Motor neuron (in vitro differentiated cells): ENCODE measurements around the gene FAM124A. TPM values are rescaled to one million over a fixed set of nuclear protein-coding genes. Genes with fewer than 3 reads are reported as not detected.

Experiments used
- ATAC-seq, 8 experiments: fragments of 200-7000 bp; cut with Tn5 transposase; replicated peaks in 6 of 8; 2 replicates each; pipeline ENCODE4 v1.8.0; 2021; ENCODE audit warnings: mild to moderate bottlenecking in 8 of 8, moderate library complexity in 8 of 8
- H3K27ac ChIP-seq, 2 donors: fragments of 250-450 bp; sonication (Bioruptor Pico); 2 replicates each; pipeline ENCODE4 v1.9.0; 2021; ENCODE audit warnings: antibody characterized with exemption in 2 of 2, mild to moderate bottlenecking in 2 of 2, moderate library complexity in 1 of 2
- H3K4me1 ChIP-seq, 2 donors: fragments of 250-450 bp; sonication (Bioruptor Pico); replicated peaks in 1 of 2; 2 replicates each; pipeline ENCODE4 v1.6.1; 2021; ENCODE audit warnings: antibody characterized with exemption in 2 of 2, mild to moderate bottlenecking in 2 of 2, moderate library complexity in 1 of 2
- H3K4me3 ChIP-seq, 5 donors: fragments of 250-450 bp; sonication (Bioruptor Pico); 2 replicates each; pipeline ENCODE4 v1.9.0; 2021; ENCODE audit warnings: antibody characterized with exemption in 5 of 5, mild to moderate bottlenecking in 5 of 5, moderate library complexity in 4 of 5
- WGBS, 10 experiments: fragments of 450-650 bp; shearing (Covaris generic); methylation state at CpG; one replicate each; pipeline ENCODE4 v1.0.0; 2022; 5-methylcytosine and 5-hydroxymethylcytosine counted together
- in situ Hi-C, 9 experiments: fragments of 400-800 bp; cut with MboI; loops; one replicate each; pipeline ENCODE4 v1.15.0; 2021; ENCODE audit warnings: low sequenced_read_pairs in 9 of 9, low pct_unique_long_range_greater_than_20kb in 2 of 9; ENCODE audit not compliant: unreplicated experiment in 9 of 9
- total RNA-seq, 8 experiments: library from RNA; unstranded; fragments of 300-600 nt; gene quantifications; 2 replicates each; pipeline versions ENCODE4 v1.2.3 to v1.2.4, GENCODE V29; 2022

Gene FAM124A
- total RNA-seq, 8 experiments from 2014 or later = 3.3 to 14.4 (median 4.9) TPM

DNA sequence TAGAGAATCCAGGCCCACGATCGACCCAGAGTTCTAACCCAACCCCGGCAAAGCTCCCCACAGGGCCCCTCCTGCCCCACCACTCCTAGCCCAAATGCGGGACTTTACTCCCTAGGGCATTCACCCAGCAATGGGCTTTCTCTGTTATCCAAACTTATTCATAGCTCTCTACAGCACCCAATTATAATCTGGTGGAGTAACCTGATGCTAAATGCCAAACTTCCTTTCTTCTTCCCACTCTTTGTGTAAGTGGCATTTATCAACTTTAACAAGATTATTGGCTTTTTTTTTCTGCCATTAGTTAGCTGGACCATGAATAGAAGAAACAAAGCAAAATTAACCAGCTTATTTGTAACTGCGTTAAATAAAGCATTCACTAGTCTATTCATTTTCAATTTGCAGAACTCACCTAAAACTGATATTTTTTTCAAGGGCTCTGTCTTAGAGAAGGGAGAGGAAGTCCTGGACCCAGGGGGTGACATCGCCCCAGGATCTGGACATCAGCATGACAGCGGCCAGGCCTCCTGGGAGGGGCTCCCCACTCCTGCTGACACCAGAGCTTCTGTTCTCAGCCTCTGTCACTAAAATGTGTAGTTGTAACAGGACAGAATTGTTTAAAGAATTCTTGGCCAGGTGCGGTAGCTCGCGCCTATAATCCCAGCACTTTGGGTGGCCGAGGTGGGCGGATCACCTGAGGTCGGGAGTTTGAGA is 1.5 kb downstream of the FAM124A start:
- Histone ChIP-seq H3K27ac (no peak overlapping the region), H3K4me1 (peaks cover 3 to 8% of the 10 kb centered on the region in 2 donors), H3K4me3 (peak overlapping the region; percentile 66 to 98 (median 82))
- in situ Hi-C loops = no loop called here
- no peak for ATAC-seq
- 46 to 100% (median 76%) methylated on average over 1 to 5 of the region's 13 CpGs; no CpG with 5 or more reads in 1 of the 10 experiments for WGBS, 10 experiments

DNA sequence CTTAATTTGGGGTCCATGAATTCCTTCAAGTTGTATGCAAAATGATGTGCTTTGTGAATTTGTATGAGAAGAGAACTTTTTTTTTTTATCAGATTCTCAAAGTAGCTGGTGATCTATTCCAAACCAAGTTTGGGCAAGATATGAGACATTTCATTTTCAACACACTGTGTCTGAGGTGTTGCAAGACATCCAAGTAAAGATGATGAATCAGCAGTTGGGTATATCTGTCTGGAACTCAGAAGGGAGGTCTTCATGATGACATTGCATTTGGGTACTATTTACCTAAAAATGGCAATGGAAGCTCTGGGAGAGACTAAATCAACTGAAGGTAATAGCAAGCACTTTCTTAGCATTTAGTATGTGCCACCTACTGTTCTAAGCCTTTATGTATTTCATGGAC is 2.8 kb downstream of the FAM124A start:
- Histone ChIP-seq H3K27ac (no peak overlapping the region), H3K4me3 (no peak overlapping the region), H3K4me1 (peaks cover 3 to 10% of the 10 kb centered on the region in 2 donors)
- in situ Hi-C loops = no loop called here
- ATAC-seq = no peak

DNA sequence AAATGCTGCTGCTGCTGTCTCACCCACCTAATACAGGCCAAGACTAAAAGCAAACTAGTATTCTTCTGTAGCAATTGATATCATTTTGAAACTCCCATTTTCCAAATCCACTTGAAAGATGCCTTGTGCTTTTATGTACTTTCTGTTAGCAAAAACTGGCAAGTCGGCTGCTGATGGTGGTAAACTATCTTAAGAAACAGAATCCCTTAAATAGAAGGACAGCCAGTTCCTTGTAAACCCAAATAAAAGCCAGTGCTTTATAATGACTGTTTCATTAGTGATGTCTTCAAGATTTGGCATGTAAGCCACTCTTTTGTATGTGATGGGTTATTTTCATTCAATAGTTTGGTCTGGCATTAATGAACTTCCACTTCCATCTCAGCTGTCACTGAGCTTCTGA is 5.2 kb downstream of the FAM124A start:
- no peak for ATAC-seq
- in situ Hi-C loops = no loop called here
- Histone ChIP-seq H3K27ac (no peak overlapping the region), H3K4me1 (peaks cover 8 to 10% of the 10 kb centered on the region in 2 donors), H3K4me3 (no peak overlapping the region)
- WGBS, 10 experiments = 0 to 100% (median 59%) methylated on average over 1 of the region's 1 CpG; no CpG with 5 or more reads in 4 of the 10 experiments

DNA sequence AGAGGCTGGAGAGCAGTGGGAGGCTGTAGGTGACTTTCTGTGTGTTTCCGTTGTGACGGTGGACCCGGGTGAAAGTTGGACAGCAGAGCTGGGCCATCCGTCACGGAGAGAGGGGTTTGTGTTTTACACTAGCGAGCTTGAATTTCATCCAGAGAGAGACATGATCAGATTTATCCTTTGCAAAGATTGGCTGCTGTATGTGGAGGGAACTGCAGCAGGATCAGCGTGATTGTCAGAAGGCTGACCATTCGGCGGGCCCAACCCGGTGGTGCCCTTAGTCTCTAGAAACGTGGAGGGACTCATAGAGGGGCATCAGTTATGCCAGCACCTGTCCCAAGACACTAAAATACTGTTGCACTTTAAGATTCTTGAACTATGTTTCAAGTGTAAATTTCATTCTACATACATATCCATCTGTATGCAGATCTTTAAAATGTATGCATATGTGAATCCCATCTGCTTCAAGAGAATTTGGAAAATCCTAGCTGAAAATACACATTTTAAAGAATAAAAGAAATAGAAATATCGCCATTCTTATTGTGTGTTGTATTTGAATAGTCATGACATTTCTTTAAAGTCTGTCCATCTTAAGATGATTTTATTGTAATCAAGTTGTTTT is 7.0 kb downstream of the FAM124A start:
- H3K4me1 ChIP-seq = peaks cover 3 to 5% of the 10 kb centered on the region in 2 donors
- WGBS, 10 experiments = 38 to 89% (median 70%) methylated on average over 1 to 9 of the region's 12 CpGs
- no peak overlapping the region for H3K4me3 ChIP-seq
- no peak overlapping the region for H3K27ac ChIP-seq
- peak in 1 of 8 experiments; percentile 61 for ATAC-seq
- in situ Hi-C loops = no loop called here

DNA sequence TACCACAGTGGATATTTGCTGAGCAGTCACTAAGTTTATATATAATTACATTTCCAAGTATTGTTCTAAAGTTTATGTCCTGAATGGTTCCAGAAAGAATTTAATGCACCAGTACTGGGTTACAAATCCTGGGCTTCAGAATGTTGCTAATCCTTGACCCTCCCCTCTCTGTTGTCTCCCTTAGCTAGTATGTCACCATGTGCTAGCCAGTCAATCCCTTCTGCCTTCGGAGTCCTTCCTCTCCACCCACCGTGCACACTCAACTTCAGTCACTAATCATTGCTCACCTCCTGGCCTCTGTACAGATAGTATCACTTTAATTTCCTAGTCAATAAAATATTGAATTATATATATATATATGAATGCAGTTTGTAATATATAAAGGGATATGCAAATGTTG is 7.5 kb downstream of the FAM124A start:
- in situ Hi-C loops = no loop called here
- peak in 2 of 8 experiments; percentile 52 to 76 for ATAC-seq
- WGBS, 10 experiments = 8 to 60% (median 33%) methylated on average over 1 to 2 of the region's 2 CpGs; no CpG with 5 or more reads in 3 of the 10 experiments
- H3K27ac ChIP-seq = no peak overlapping the region
- H3K4me1 ChIP-seq = peaks cover 3 to 5% of the 10 kb centered on the region in 2 donors
- H3K4me3 ChIP-seq = no peak overlapping the region

DNA sequence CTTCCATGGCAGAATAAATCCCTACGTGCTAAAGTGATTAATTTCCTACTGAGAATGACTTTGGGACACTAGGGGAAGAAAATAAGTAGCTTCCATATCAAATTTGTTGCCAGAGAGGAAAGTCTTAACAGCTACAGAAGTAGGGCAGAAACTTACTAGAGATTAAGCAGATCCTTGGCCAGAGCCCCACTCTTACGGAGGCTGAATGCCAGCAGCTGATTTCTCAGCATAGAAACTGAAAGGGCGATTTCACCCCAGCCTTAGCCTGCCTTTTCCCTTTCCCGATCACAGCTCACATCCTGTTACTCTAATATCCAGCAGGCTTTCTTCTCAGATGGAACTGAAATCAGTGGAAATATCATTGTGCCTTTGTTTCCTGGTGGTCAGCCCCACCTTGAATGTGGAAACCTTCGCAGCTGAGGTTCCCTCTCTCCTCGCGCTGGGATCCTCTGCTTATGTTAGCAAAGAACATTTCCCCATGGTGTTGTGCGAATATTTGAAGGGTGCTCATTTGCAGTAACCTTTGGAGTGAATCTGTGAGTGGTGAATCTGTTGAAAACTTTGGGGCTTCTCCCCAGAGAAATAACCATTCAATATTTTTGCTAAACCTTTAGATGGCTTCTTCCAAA is 8.4 kb downstream of the FAM124A start:
- Histone ChIP-seq H3K27ac (no peak overlapping the region), H3K4me1 (peaks cover 3 to 5% of the 10 kb centered on the region in 2 donors), H3K4me3 (no peak overlapping the region)
- peak in 4 of 8 experiments; percentile 27 to 83 (median 57) for ATAC-seq
- 30 to 83% (median 49%) methylated on average over 1 to 8 of the region's 8 CpGs for WGBS, 10 experiments
- in situ Hi-C loops = no loop called here

DNA sequence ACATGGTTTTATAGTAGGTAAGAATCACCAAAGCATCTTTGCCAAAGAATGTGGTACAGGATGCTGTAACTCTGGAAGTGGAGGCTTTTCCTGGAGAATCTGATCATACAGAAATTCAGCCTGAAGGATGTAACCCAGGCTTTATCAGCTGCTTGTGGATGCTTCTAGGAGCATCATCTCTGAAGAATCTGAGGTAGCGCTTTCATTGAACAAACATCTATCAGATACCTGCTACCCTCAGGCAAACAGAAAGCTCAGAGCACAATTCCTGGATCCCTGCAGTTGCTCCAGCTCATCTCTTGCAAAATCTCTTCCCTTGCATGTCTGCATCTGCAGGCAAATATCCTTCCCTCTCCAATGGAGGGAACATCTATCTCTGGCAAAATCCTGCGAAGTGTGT is 9.3 kb downstream of the FAM124A start:
- no peak overlapping the region for H3K27ac ChIP-seq
- WGBS, 10 experiments = 83 to 100% (median 94%) methylated on average over 1 to 2 of the region's 2 CpGs; no CpG with 5 or more reads in 4 of the 10 experiments
- in situ Hi-C loops = no loop called here
- no peak overlapping the region for H3K4me3 ChIP-seq
- H3K4me1 ChIP-seq = peaks cover 3 to 5% of the 10 kb centered on the region in 2 donors
- ATAC-seq = no peak

DNA sequence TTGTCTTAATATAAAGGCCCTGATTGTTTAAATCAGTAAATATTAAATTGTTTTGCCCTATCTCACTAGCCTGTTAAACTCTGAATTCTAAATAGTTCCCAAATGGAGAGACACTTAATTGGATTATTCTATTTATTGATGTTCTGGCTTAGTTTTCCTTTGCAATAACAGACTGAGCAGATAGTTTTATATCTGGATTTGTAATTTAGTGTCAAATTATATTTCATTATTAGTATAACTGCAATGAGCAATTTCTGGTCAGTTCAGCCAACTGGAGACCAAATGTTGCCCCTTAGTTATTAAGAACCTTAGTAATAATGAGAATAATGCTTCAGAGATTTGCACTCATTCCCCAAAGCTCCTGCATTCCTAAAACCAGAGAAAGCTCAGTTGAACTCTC is 10.1 kb downstream of the FAM124A start:
- no peak for ATAC-seq
- no peak overlapping the region for H3K4me3 ChIP-seq
- peaks cover 3 to 5% of the 10 kb centered on the region in 2 donors for H3K4me1 ChIP-seq
- in situ Hi-C loops = no loop called here
- H3K27ac ChIP-seq = no peak overlapping the region

DNA sequence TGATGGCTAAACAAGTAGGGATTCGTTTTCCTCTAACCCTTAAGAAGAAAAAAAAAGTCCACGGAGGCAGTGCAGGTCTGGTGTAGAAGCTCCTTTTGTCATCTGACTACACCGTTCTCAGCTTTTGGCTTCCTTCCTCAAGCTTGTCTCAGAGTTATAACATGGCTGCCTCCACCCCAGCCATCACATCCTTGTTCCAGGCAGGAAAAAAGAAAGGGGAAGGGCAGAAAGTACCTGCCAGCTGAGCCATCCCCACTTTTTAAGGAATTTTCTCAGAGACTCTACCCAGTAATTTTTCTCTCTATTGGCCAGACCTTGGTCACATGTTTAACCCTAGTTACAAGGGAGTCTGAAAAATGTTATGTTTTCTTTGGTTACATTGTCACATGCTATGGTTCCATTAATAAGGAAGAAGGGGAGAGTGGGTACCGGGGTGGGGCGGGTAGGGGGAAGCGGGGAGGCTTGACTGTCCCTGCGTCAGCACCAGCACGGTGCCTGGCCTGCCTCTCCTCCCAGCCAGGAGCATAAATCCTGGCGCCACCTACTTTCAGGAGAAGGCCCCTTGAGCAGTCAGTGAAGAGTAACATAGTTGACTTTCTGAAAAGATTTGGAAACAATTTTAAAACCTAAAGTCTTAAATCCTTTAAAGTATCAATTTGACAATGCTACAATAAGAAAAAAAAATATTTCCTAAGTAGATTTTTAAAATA is 11.1 kb downstream of the FAM124A start:
- WGBS, 10 experiments = 68 to 100% (median 100%) methylated on average over 1 to 3 of the region's 9 CpGs; no CpG with 5 or more reads in 1 of the 10 experiments
- in situ Hi-C loops = no loop called here
- ATAC-seq = no peak
- Histone ChIP-seq H3K27ac (no peak overlapping the region), H3K4me1 (peaks cover 3 to 5% of the 10 kb centered on the region in 2 donors), H3K4me3 (no peak overlapping the region)

DNA sequence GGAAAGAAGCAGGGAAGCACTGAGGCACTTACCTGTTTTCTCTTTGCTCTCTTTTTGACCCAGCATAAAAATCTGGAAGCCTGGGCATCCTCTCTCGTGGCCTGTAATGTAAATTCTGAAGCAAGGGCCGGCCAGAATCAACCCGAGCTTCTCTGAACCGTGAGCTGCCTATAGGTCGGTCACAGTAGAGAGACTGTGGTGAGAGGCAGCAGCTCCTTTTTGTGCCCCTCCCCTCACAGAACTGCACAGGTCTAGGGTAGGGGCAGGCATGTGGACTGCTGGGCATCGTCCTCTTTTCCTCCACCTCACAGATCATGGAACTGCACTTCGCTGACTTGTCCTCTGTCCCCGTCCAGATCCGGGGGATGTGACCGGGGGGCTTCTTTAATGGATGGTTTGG is 12.5 kb downstream of the FAM124A start:
- peaks cover 0 to 5% of the 10 kb centered on the region in 2 donors for H3K4me1 ChIP-seq
- no peak overlapping the region for H3K4me3 ChIP-seq
- in situ Hi-C loops = no loop called here
- 79 to 84% (median 81%) methylated on average over 4 to 8 of the region's 10 CpGs; no CpG with 5 or more reads in 6 of the 10 experiments for WGBS, 10 experiments
- H3K27ac ChIP-seq = no peak overlapping the region
- no peak for ATAC-seq

DNA sequence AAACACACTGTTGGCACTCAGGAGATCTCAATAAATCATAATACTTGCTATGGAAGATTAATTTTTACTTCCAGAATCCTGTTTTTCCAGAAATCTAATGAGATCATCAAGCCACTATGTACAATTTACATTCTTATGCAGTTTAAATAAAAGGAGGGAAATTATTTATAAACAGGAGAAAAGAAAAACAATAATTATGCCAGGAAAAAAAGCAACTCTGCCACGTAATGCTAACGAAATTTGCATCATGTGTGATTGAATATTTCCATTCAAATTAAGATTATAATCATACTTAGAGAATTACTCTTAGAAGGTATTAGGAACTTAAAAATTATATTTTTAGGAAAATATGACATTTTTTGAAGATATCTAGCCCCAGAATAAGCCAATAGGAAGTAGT is 13.0 kb downstream of the FAM124A start:
- H3K4me1 ChIP-seq = peaks cover 0 to 5% of the 10 kb centered on the region in 2 donors
- WGBS, 10 experiments = 7 to 100% (median 86%) methylated on average over 2 of the region's 2 CpGs
- in situ Hi-C loops = no loop called here
- no peak overlapping the region for H3K4me3 ChIP-seq
- no peak overlapping the region for H3K27ac ChIP-seq
- ATAC-seq = no peak

DNA sequence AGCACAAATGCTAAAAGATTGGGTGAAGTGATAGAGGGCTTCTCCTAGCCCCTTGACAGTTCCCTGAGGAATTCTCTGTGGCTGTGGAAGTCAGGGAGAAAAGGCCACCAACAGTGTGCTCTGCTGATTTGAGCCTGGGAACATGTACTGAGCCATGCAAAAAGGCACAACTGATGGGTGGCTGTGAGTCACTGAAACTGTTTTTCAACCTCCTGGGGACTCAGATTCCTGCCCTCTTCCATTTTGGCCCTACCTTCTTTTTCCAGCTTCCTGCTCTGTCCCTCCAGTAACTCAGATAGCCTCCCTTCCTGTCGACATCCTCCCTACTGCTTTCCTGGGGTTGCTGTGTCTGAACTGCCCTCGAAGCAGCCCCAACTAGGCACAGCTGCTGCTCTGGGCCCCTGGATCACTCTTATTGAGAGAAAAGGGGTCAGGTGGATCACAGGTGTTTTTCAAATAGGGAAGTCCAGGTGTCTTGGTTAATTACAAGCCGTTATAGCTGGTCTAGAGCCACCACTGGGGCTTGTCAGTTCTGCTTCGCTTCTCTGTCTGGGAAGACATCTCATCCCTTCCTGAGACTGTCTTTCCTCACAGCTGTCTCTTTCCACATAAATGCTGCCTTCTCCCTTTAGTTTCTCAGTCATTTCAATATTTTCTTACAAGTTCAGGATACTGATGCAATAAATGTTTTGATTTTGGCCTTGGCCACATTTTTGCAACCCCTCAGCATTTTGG is 13.7 kb downstream of the FAM124A start:
- no peak overlapping the region for H3K27ac ChIP-seq
- ATAC-seq = peak in 3 of 8 experiments; percentile 54 to 81 (median 75)
- 17 to 100% (median 77%) methylated on average over 1 to 3 of the region's 4 CpGs for WGBS, 10 experiments
- H3K4me3 ChIP-seq = no peak overlapping the region
- peaks cover 0 to under 1% of the 10 kb centered on the region in 2 donors for H3K4me1 ChIP-seq
- in situ Hi-C loops = no loop called here
